GM21526 (cell line): Measurements from ENCODE around the gene ZNF358.

ENCODE experiments used
- ATAC-seq: cut with Tn5 transposase; IDR thresholded peaks from one replicate; pipeline ENCODE4 v1.9.1; 2021; ENCODE audit warnings: moderate library complexity; ENCODE audit not compliant: unreplicated experiment, low FRiP score

Gene ZNF358

GRCh38 chr19:7554565-7554964, 38.7 kb downstream of the ZNF358 start:
- ATAC-seq = no peak

DNA sequence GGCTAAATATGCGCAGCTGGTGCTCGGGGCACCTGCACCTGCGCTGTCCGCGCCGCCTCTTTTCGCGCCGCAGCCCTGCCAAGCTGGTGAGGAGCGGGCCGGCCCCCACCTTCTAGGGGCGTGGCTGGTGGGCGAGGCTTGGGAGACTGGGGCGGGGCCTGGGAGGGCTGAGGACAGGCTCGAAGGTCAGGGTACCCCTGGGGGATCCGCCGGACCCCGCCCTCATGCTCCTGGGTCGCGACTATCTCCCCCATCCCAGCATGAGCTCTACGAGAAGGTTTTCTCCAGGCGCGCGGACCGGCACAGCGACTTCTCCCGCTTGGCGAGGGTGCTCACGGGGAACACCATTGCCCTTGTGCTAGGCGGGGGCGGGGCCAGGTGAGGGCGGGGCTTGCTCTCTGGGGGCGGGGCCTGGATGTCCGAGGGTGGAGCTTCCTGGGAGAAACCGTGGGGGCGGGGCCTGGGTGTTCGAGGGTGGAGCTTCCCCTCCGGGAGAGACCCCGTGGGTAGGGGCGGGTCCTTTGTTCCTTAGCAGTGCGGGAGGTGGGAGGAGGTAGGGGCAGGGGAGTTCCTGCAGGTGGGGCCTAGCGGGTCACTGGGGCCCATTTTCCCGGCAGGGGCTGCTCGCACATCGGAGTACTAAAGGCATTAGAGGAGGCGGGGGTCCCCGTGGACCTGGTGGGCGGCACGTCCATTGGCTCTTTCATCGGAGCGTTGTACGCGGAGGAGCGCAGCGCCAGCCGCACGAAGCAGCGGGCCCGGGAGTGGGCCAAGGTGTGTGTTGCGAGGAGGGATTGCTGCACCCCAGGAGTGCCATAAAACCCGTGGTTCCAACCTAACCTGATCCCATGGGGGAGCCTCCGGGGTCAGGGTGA, 39.3 kb downstream of the ZNF358 start:
- ATAC-seq = no peak

DNA sequence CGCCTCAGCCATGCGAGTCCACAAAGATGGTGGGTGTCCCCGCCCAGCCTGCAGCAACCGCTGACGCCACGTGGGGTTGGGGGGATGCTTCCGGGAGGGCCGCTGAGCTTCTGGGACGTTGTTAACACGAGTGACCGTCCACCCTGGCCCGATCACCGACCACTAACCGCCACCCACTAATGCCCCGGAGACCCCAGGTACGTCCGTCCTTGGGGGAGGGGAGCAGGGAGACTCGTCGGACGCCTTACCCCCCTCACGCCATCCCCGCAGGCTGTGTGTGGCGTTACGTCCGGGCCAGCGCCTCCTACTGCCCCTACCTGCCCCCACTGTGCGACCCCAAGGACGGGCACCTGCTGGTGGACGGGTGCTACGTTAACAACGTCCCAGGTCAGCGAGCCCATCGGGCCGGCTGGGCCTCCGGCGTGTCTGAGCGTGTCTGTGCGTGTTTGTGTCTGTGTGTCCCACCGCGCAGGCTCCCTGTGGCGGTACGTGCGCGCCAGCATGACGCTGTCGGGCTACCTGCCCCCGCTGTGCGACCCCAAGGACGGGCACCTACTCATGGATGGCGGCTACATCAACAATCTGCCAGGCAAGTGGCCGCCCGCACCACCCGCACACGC, 40.9 kb downstream of the ZNF358 start:
- ATAC-seq = no peak

- no peak for ATAC-seq
Measured at GRCh38 chr19:7558667-7559066, 42.8 kb downstream of the ZNF358 start.

DNA sequence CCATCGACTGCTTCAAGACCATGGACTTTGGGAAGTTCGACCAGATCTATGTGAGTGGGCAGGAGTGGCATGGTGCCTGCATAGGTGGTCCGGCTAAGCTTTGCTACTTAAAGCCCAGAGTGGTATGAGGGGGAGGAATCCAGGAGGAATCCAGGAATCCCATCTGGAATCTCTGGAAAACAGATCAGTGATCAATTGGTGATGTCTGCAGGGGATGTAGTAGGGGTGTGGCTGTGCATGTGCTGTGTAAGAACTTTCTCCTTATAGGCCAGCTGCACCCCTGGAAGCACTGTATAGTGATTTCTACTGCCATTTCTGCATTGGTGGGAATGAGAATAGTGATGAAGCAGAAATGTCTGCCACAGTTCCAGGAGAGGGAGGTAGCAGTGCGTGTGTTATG, 43.2 kb downstream of the ZNF358 start:
- ATAC-seq = no peak

- ATAC-seq = no peak
Measured at GRCh38 chr19:7560255-7560654, 44.4 kb downstream of the ZNF358 start.

DNA sequence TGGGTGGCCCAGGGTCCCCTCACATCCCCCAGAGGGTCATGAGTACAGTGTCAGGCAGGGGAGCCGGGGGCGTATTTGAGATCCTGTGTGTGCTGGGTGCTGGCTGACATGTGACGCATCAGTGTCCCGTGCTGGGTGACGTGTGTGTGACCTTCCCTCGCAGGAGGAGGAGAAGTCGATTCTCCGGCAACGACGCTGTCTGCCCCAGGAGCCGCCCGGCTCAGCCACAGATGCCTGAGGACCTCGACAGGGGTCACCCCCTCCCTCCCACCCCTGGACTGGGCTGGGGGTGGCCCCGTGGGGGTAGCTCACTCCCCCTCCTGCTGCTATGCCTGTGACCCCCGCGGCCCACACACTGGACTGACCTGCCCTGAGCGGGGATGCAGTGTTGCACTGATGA, 45.4 kb downstream of the ZNF358 start:
- ATAC-seq = no peak

- no peak for ATAC-seq
Measured at GRCh38 chr19:7562646-7563393, 46.9 kb downstream of the ZNF358 start.

DNA sequence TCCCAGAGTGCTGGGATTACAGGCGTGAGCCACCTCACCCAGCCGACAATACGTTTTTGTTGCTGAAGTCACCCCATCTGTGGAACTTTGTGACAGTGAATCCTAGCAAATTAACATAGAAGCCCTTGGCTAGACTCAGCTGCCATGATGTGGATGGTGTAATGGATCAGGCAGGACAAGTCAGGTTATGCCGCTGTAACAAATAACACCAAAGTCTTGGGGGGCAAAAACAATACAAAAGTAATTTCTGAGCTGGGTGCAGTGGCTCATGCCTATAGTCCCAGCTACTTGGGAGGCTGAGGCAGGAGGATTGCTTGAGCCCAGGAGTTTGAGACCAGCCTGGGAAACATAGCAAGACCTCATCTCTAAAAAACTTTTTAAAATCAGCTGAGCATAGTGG, 49.0 kb downstream of the ZNF358 start:
- no peak for ATAC-seq

- no peak for ATAC-seq
Measured at GRCh38 chr19:7565332-7565731, 49.4 kb downstream of the ZNF358 start.
